ENCODE data around the gene GUCY1A2.

The GUCY1A2 gene

DNA sequence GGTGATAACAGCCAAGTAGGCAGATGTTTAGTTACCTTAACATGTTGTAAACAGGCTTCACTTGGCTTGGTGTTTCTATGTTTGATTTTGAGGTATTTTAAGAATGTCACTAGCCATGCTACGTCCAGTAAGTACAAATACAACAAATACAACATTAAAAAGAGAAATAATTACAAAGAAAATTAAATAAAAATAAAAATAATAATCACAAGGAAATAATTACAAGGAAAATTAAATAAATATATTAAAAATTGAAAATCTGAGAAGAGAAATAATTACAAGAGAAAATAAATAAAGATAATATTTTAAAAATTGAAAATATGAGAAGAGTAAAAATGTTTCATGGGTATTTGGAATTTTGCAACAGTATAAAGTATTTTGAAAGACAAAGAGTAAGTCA lies 103.9 kb downstream of the GUCY1A2 start:
- no peaks in the 10 kb centered on the region for H3K4me1 ChIP-seq (ENCODE audit: control insufficient read depth, insufficient read depth, low read depth, low read length)
- peaks cover 6% of the 10 kb centered on the region for H3K9me3 ChIP-seq (ENCODE audit: control insufficient read depth, low read length)
- no peaks in the 10 kb centered on the region for H3K27me3 ChIP-seq (ENCODE audit: control insufficient read depth in 1 of 2, insufficient read depth in 1 of 2, low read length in 2 of 2)
- WGBS = no CpG with 5 or more reads among the region's 1 CpG
- H4K8ac ChIP-seq (ENCODE audit: low read length) = no peak overlapping the region
- H3K9ac ChIP-seq (ENCODE audit: low read length) = no peak overlapping the region
- H3K4me2 ChIP-seq (ENCODE audit: low read length, poor library complexity, severe bottlenecking) = no peak overlapping the region
- no peak overlapping the region for H3K23ac ChIP-seq (ENCODE audit: low read length in 2 of 2)
- no peak overlapping the region for H3K27ac ChIP-seq (ENCODE audit: low read length, poor library complexity, severe bottlenecking)
- no peak overlapping the region for H3K4ac ChIP-seq (ENCODE audit: low read depth in 1 of 2, low read length in 2 of 2)
- H2AFZ ChIP-seq (ENCODE audit: low read depth, low read length) = no peak overlapping the region
- no peak for DNase-seq
- H2BK120ac ChIP-seq (ENCODE audit: low read depth, low read length) = no peak overlapping the region
- no peaks in the 10 kb centered on the region for H3K79me1 ChIP-seq (replicated peaks; ENCODE audit: low read length, poor library complexity, severe bottlenecking)
- no peak overlapping the region for H2BK15ac ChIP-seq (ENCODE audit: low read depth, poor library complexity, severe bottlenecking)
- H3K18ac ChIP-seq (ENCODE audit: low read depth in 1 of 2, low read length in 2 of 2) = no peak overlapping the region
- no peak overlapping the region for H2BK12ac ChIP-seq (ENCODE audit: low read length in 2 of 2)
- no peak overlapping the region for H2BK5ac ChIP-seq (ENCODE audit: low read depth, low read length, poor library complexity, severe bottlenecking)
- H3K14ac ChIP-seq (ENCODE audit: low read length in 2 of 2) = no peak overlapping the region
- H2AK5ac ChIP-seq (ENCODE audit: low read length, severe bottlenecking) = no peak overlapping the region
- H4K91ac ChIP-seq (ENCODE audit: low read length) = no peak overlapping the region
- no peak overlapping the region for H3K4me3 ChIP-seq (ENCODE audit: insufficient read depth in 1 of 2, low read depth in 1 of 2, low read length in 2 of 2)
- H3K36me3 ChIP-seq (ENCODE audit: control insufficient read depth in 1 of 2, insufficient read depth in 2 of 2, low read depth in 1 of 2, low read length in 2 of 2) = no peaks in the 10 kb centered on the region

DNA sequence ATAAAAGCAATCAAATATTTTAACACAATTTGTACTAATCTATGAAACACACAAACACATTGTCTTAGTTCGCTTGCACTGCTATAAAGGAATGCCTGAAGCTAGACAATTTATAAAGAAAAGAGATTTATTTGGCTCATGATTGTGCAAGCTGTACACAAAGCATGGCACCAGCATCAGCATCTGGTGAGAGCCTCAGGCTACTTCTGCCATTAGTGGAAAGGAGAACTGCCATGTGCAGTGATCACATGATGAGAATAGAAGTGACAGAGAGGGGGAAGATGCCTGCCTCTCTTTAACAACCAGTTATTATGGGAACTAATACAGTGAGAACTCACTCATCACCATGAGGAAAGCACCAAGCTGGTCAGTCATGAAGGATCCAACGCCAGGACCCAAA lies 105.1 kb downstream of the GUCY1A2 start:
- Histone ChIP-seq H3K18ac (ENCODE audit: low read depth in 1 of 2, low read length in 2 of 2) (no peak overlapping the region), H3K79me1 (replicated peaks; ENCODE audit: low read length, poor library complexity, severe bottlenecking) (no peaks in the 10 kb centered on the region), H2AFZ (ENCODE audit: low read depth, low read length) (no peak overlapping the region), H4K91ac (ENCODE audit: low read length) (no peak overlapping the region), H2BK5ac (ENCODE audit: low read depth, low read length, poor library complexity, severe bottlenecking) (no peak overlapping the region), H2AK5ac (ENCODE audit: low read length, severe bottlenecking) (no peak overlapping the region), H3K36me3 (ENCODE audit: control insufficient read depth in 1 of 2, insufficient read depth in 2 of 2, low read depth in 1 of 2, low read length in 2 of 2) (no peaks in the 10 kb centered on the region), H3K27me3 (ENCODE audit: control insufficient read depth in 1 of 2, insufficient read depth in 1 of 2, low read length in 2 of 2) (no peaks in the 10 kb centered on the region), H3K4me1 (ENCODE audit: control insufficient read depth, insufficient read depth, low read depth, low read length) (no peaks in the 10 kb centered on the region), H3K23ac (ENCODE audit: low read length in 2 of 2) (no peak overlapping the region), H2BK120ac (ENCODE audit: low read depth, low read length) (no peak overlapping the region), H3K14ac (ENCODE audit: low read length in 2 of 2) (no peak overlapping the region), H2BK15ac (ENCODE audit: low read depth, poor library complexity, severe bottlenecking) (no peak overlapping the region), H3K9ac (ENCODE audit: low read length) (no peak overlapping the region), H3K9me3 (ENCODE audit: control insufficient read depth, low read length) (peaks cover 6% of the 10 kb centered on the region), H2BK12ac (ENCODE audit: low read length in 2 of 2) (no peak overlapping the region), H3K4me2 (ENCODE audit: low read length, poor library complexity, severe bottlenecking) (no peak overlapping the region), H3K4me3 (ENCODE audit: insufficient read depth in 1 of 2, low read depth in 1 of 2, low read length in 2 of 2) (no peak overlapping the region), H4K8ac (ENCODE audit: low read length) (no peak overlapping the region), H3K4ac (ENCODE audit: low read depth in 1 of 2, low read length in 2 of 2) (no peak overlapping the region), H3K27ac (ENCODE audit: low read length, poor library complexity, severe bottlenecking) (no peak overlapping the region)
- 84% methylated on average over 2 of the region's 2 CpGs for WGBS
- DNase-seq = no peak

DNA sequence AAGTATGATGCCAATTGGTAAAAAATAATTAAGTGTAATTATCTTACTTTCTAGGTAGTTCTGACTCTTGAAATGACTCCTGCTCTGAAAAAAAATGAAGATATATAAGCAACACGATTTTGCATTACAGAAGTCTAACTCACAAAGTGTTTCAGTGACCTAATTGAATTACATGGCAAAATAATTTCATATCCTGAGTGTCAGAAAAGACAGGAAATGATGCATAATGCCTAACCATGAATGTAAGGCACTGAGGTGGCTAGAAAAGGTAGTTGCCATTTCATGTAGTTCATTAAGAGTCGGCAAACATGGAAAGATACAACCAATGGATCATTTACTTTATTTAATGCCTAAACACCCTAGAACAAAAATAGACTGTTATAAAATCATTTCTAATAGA lies 113.5 kb downstream of the GUCY1A2 start:
- H2BK120ac ChIP-seq (ENCODE audit: low read depth, low read length) = no peak overlapping the region
- no peaks in the 10 kb centered on the region for H3K9me3 ChIP-seq (ENCODE audit: control insufficient read depth, low read length)
- no peaks in the 10 kb centered on the region for H3K79me1 ChIP-seq (replicated peaks; ENCODE audit: low read length, poor library complexity, severe bottlenecking)
- H3K4me3 ChIP-seq (ENCODE audit: insufficient read depth in 1 of 2, low read depth in 1 of 2, low read length in 2 of 2) = no peak overlapping the region
- H3K4me2 ChIP-seq (ENCODE audit: low read length, poor library complexity, severe bottlenecking) = no peak overlapping the region
- H4K8ac ChIP-seq (ENCODE audit: low read length) = no peak overlapping the region
- no peak for DNase-seq
- no peak overlapping the region for H2AK5ac ChIP-seq (ENCODE audit: low read length, severe bottlenecking)
- H2BK15ac ChIP-seq (ENCODE audit: low read depth, poor library complexity, severe bottlenecking) = no peak overlapping the region
- no peak overlapping the region for H3K23ac ChIP-seq (ENCODE audit: low read length in 2 of 2)
- no peak overlapping the region for H4K91ac ChIP-seq (ENCODE audit: low read length)
- no peak overlapping the region for H2AFZ ChIP-seq (ENCODE audit: low read depth, low read length)
- no peak overlapping the region for H2BK12ac ChIP-seq (ENCODE audit: low read length in 2 of 2)
- no peak overlapping the region for H3K14ac ChIP-seq (ENCODE audit: low read length in 2 of 2)
- H3K4me1 ChIP-seq (ENCODE audit: control insufficient read depth, insufficient read depth, low read depth, low read length) = no peaks in the 10 kb centered on the region
- no peak overlapping the region for H3K18ac ChIP-seq (ENCODE audit: low read depth in 1 of 2, low read length in 2 of 2)
- 75% methylated on average over 1 of the region's 2 CpGs for WGBS
- no peak overlapping the region for H2BK5ac ChIP-seq (ENCODE audit: low read depth, low read length, poor library complexity, severe bottlenecking)
- no peak overlapping the region for H3K27ac ChIP-seq (ENCODE audit: low read length, poor library complexity, severe bottlenecking)
- no peaks in the 10 kb centered on the region for H3K27me3 ChIP-seq (ENCODE audit: control insufficient read depth in 1 of 2, insufficient read depth in 1 of 2, low read length in 2 of 2)
- no peaks in the 10 kb centered on the region for H3K36me3 ChIP-seq (ENCODE audit: control insufficient read depth in 1 of 2, insufficient read depth in 2 of 2, low read depth in 1 of 2, low read length in 2 of 2)
- no peak overlapping the region for H3K9ac ChIP-seq (ENCODE audit: low read length)
- H3K4ac ChIP-seq (ENCODE audit: low read depth in 1 of 2, low read length in 2 of 2) = no peak overlapping the region

DNA sequence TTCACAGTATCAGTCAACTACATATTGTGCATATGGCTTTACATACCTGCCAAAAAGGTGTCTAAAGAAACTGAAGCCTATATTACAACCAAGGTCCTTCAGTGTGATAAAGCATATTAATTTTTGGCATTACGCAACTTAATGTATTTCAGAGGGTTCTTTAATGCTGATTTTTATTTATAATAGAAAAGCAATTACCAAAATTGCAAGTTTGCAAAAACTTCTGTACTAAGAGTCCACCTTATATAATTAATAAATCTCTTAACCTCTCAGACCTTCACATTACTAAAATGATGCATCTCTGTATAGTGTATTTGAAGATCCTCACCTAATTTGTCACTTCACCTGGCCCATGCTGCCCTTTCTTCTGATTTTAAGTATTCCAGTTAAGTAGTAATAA lies 128.6 kb downstream of the GUCY1A2 start:
- H3K14ac ChIP-seq (ENCODE audit: low read length in 2 of 2) = no peak overlapping the region
- H3K4ac ChIP-seq (ENCODE audit: low read depth in 1 of 2, low read length in 2 of 2) = no peak overlapping the region
- no peak overlapping the region for H2AK5ac ChIP-seq (ENCODE audit: low read length, severe bottlenecking)
- no CpG with 5 or more reads among the region's 1 CpG for WGBS
- H3K4me2 ChIP-seq (ENCODE audit: low read length, poor library complexity, severe bottlenecking) = no peak overlapping the region
- no peak overlapping the region for H2BK12ac ChIP-seq (ENCODE audit: low read length in 2 of 2)
- H3K27me3 ChIP-seq (ENCODE audit: control insufficient read depth in 1 of 2, insufficient read depth in 1 of 2, low read length in 2 of 2) = no peaks in the 10 kb centered on the region
- no peak overlapping the region for H3K27ac ChIP-seq (ENCODE audit: low read length, poor library complexity, severe bottlenecking)
- no peak overlapping the region for H2BK15ac ChIP-seq (ENCODE audit: low read depth, poor library complexity, severe bottlenecking)
- H2BK120ac ChIP-seq (ENCODE audit: low read depth, low read length) = no peak overlapping the region
- no peaks in the 10 kb centered on the region for H3K79me1 ChIP-seq (replicated peaks; ENCODE audit: low read length, poor library complexity, severe bottlenecking)
- no peak for DNase-seq
- H3K23ac ChIP-seq (ENCODE audit: low read length in 2 of 2) = no peak overlapping the region
- no peak overlapping the region for H3K4me3 ChIP-seq (ENCODE audit: insufficient read depth in 1 of 2, low read depth in 1 of 2, low read length in 2 of 2)
- H3K4me1 ChIP-seq (ENCODE audit: control insufficient read depth, insufficient read depth, low read depth, low read length) = no peaks in the 10 kb centered on the region
- H4K91ac ChIP-seq (ENCODE audit: low read length) = no peak overlapping the region
- no peaks in the 10 kb centered on the region for H3K36me3 ChIP-seq (ENCODE audit: control insufficient read depth in 1 of 2, insufficient read depth in 2 of 2, low read depth in 1 of 2, low read length in 2 of 2)
- no peak overlapping the region for H3K18ac ChIP-seq (ENCODE audit: low read depth in 1 of 2, low read length in 2 of 2)
- no peak overlapping the region for H2AFZ ChIP-seq (ENCODE audit: low read depth, low read length)
- no peak overlapping the region for H4K8ac ChIP-seq (ENCODE audit: low read length)
- no peak overlapping the region for H3K9ac ChIP-seq (ENCODE audit: low read length)
- H2BK5ac ChIP-seq (ENCODE audit: low read depth, low read length, poor library complexity, severe bottlenecking) = no peak overlapping the region
- H3K9me3 ChIP-seq (ENCODE audit: control insufficient read depth, low read length) = no peaks in the 10 kb centered on the region
